T-cell (primary cell): ENCODE measurements around the gene SATB2. TPM values are rescaled to one million over a fixed set of nuclear protein-coding genes. Genes with fewer than 3 reads are reported as not detected.

Source experiments
- ATAC-seq, 4 experiments: fragments of 200-7000 bp in 3 of 4; fragments of 150-1000 bp in 1 of 4; cut with Tn5 transposase; replicated peaks in 1 of 4; 1 replicate in 3 of 4; 2 replicates in 1 of 4; pipeline ENCODE4 v1.10.0; 2021; ENCODE audit warnings: moderate library complexity in 3 of 4, mild to moderate bottlenecking in 2 of 4, moderate number of reproducible peaks in 1 of 4
- CTCF ChIA-PET, 2 donors: fragments of 300-600 bp; sonication (Branson Sonifier 250); formaldehyde crosslinking; loops; one replicate each; lab custom pipeline; 2022; ENCODE audit warnings: antibody characterized with exemption in 2 of 2; lab: Charles Lee
- POLR2A ChIA-PET, 2 donors: fragments of 300-600 bp; sonication (Branson Sonifier 250); formaldehyde crosslinking; loops; one replicate each; lab custom pipeline; 2022; ENCODE audit warnings: antibody characterized with exemption in 2 of 2; lab: Charles Lee
- DNase-seq, 35 experiments: peaks; one replicate each; pipeline versions ENCODE4 v3.0.0 to v3.0.0-alpha.2; 2013 to 2023
- H3K27ac ChIP-seq: one replicate; pipeline ENCODE4 v1.5.1; 2013; ENCODE audit warnings: low read length
- H3K27me3 ChIP-seq, 2 experiments: replicated peaks in 1 of 2; 1 replicate in 1 of 2; 2 replicates in 1 of 2; pipeline versions ENCODE4 v1.6.1 to v1.7.0; 2013; ENCODE audit warnings: low read length in 1 of 2, mixed read lengths in 1 of 2; ENCODE audit not compliant: control insufficient read depth in 2 of 2, insufficient read depth in 2 of 2; ENCODE audit errors: extremely low read depth in 1 of 2
- H3K36me3 ChIP-seq, 2 donors: 1 replicate in 1 of 2; 2 replicates in 1 of 2; pipeline versions ENCODE4 v1.6.1 to v1.7.0; 2013; ENCODE audit warnings: low read length in 1 of 2; ENCODE audit not compliant: control insufficient read depth in 2 of 2, insufficient read depth in 1 of 2; ENCODE audit errors: extremely low read depth in 1 of 2
- H3K4me1 ChIP-seq, 2 experiments: 1 replicate in 1 of 2; 2 replicates in 1 of 2; pipeline versions ENCODE4 v1.6.1 to v1.7.0; 2013; ENCODE audit warnings: low read length in 2 of 2, mixed read lengths in 1 of 2; ENCODE audit not compliant: insufficient read depth in 2 of 2, control insufficient read depth in 1 of 2; ENCODE audit errors: extremely low read depth in 1 of 2
- H3K4me3 ChIP-seq, 2 donors: 1 replicate in 1 of 2; 2 replicates in 1 of 2; pipeline versions ENCODE4 v1.5.1 to v1.7.0; 2013; ENCODE audit warnings: mild to moderate bottlenecking in 2 of 2, low read length in 1 of 2, moderate library complexity in 1 of 2; ENCODE audit not compliant: control insufficient read depth in 1 of 2; ENCODE audit errors: extremely low read depth in 1 of 2
- H3K9me3 ChIP-seq: 2 replicates; pipeline ENCODE4 v1.7.0; 2013
- H3K27ac Mint-ChIP-seq, 2 donors: one replicate each; pipeline ENCODE4 v1.8.0; 2020 to 2021; ENCODE audit warnings: mild to moderate bottlenecking in 2 of 2, mixed read lengths in 2 of 2
- H3K27me3 Mint-ChIP-seq, 2 donors: one replicate each; pipeline ENCODE4 v1.8.0; 2021 to 2022; ENCODE audit warnings: mixed read lengths in 2 of 2
- H3K36me3 Mint-ChIP-seq: one replicate; pipeline ENCODE4 v1.8.0; 2021; ENCODE audit warnings: mixed read lengths
- H3K4me1 Mint-ChIP-seq, 3 donors: one replicate each; pipeline ENCODE4 v1.8.0; 2020 to 2022; ENCODE audit warnings: mixed read lengths in 3 of 3, mild to moderate bottlenecking in 1 of 3
- H3K4me3 Mint-ChIP-seq, 3 donors: one replicate each; pipeline ENCODE4 v1.8.0; 2020 to 2022; ENCODE audit warnings: mild to moderate bottlenecking in 3 of 3, mixed read lengths in 3 of 3, moderate library complexity in 3 of 3
- H3K9me3 Mint-ChIP-seq, 3 donors: one replicate each; pipeline ENCODE4 v1.8.0; 2020 to 2022; ENCODE audit warnings: mixed read lengths in 3 of 3
- WGBS: methylation state at CpG from one replicate; pipeline ENCODE4 v1.1.5; 2013; ENCODE audit warnings: missing lambda C conversion rate; ENCODE audit not compliant: insufficient coverage; 5-methylcytosine and 5-hydroxymethylcytosine counted together
- total RNA-seq, 35 experiments: library from RNA in 6 of 35; stranded (reverse) in 6 of 35; fragments of 120-200 nt in 1 of 35; gene quantifications; one replicate each; pipeline versions ENCODE4 v1.2.1 to v1.2.4 and lab custom pipeline; 2013 to 2026

The SATB2 gene
- total RNA-seq, result under 1 TPM; 0.15 to 0.54 (median 0.23) TPM
- total RNA-seq (2013), result 0.35 TPM
- 0 to 0.42 (median 0.14) reads per million in 29 experiments for total RNA-seq (lab: John Stamatoyannopoulos, UW)

GRCh38 chr2:199457147-199458008 lies at the start of gene SATB2:
TSS of gene SATB2 (minus strand) at chr2:199457939. CDS start at chr2:199456037, 1,902 bp downstream.
- Mint-ChIP-seq H3K4me1 (peaks cover 25 to 35% (median 34%) of the 10 kb centered on the region in 3 donors), H3K27ac (no peak within 1 kb of the TSS), H3K27me3 (peaks cover 47 to 64% of the 10 kb centered on the region in 2 donors), H3K9me3 (peaks cover 0 to 7% (median 4%) of the 10 kb centered on the region in 3 donors), H3K4me3 (peak within 1 kb of the TSS; percentile 66 to 92 (median 70)), H3K36me3 (no peaks in the 10 kb centered on the region)
- WGBS, result 2% methylated on average over 41 of the region's 61 CpGs
- Histone ChIP-seq H3K27me3 (peaks cover 12 to 48% of the 10 kb centered on the region in 2 experiments), H3K36me3 (no peaks in the 10 kb centered on the region), H3K9me3 (no peaks in the 10 kb centered on the region), H3K4me1 (peaks cover 15 to 46% of the 10 kb centered on the region in 2 experiments), H3K27ac (no peak within 1 kb of the TSS), H3K4me3 (peak within 1 kb of the TSS; percentile 73 to 99)
- CTCF ChIA-PET, result no interaction called here
- ATAC-seq, result peak in 1 of 4 experiments; percentile 21
- POLR2A ChIA-PET, result no interaction called here
- peak in 1 of 35 experiments; percentile 36 for DNase-seq

- POLR2A ChIA-PET, result no interaction called here
- H3K9me3 ChIP-seq, result no peaks in the 10 kb centered on the region
- H3K9me3 Mint-ChIP-seq, result peaks cover 0 to 4% (median 0%) of the 10 kb centered on the region in 3 donors
- no peak for DNase-seq
- H3K27ac Mint-ChIP-seq, result no peak overlapping the region
- no peaks in the 10 kb centered on the region for H3K36me3 ChIP-seq
- ATAC-seq, result no peak
- CTCF ChIA-PET, result no interaction called here
- no peak overlapping the region for H3K27ac ChIP-seq
- H3K4me1 Mint-ChIP-seq, result no peaks in the 10 kb centered on the region
- H3K27me3 Mint-ChIP-seq, result peaks cover 9 to 33% of the 10 kb centered on the region in 2 donors
- no peak overlapping the region for H3K4me3 ChIP-seq
- H3K36me3 Mint-ChIP-seq, result no peaks in the 10 kb centered on the region
- no peak overlapping the region for H3K4me3 Mint-ChIP-seq
- peaks cover 0 to 10% of the 10 kb centered on the region in 2 experiments for H3K27me3 ChIP-seq
- no CpG with 5 or more reads among the region's 2 CpGs for WGBS
- no peaks in the 10 kb centered on the region for H3K4me1 ChIP-seq
Observed at GRCh38 chr2:199505755-199506403, 48.1 kb upstream of the SATB2 start.

- peaks cover 0 to 4% (median 0%) of the 10 kb centered on the region in 3 donors for H3K9me3 Mint-ChIP-seq
- POLR2A ChIA-PET, result no interaction called here
- Histone ChIP-seq H3K36me3 (no peaks in the 10 kb centered on the region), H3K27me3 (peaks cover 0 to 5% of the 10 kb centered on the region in 2 experiments), H3K4me3 (no peak overlapping the region), H3K27ac (no peak overlapping the region), H3K4me1 (no peaks in the 10 kb centered on the region), H3K9me3 (no peaks in the 10 kb centered on the region)
- no peak overlapping the region for H3K4me3 Mint-ChIP-seq
- no peaks in the 10 kb centered on the region for H3K36me3 Mint-ChIP-seq
- ATAC-seq (no peak), DNase-seq (no peak)
- CTCF ChIA-PET, result no interaction called here
- H3K27me3 Mint-ChIP-seq, result peaks cover 9 to 19% of the 10 kb centered on the region in 2 donors
- no peak overlapping the region for H3K27ac Mint-ChIP-seq
- no peaks in the 10 kb centered on the region for H3K4me1 Mint-ChIP-seq
Observed at GRCh38 chr2:199503148-199503547, 45.4 kb upstream of the SATB2 start.

- H3K9me3 Mint-ChIP-seq, result no peaks in the 10 kb centered on the region
- no peak overlapping the region for H3K27ac Mint-ChIP-seq
- ATAC-seq, result no peak
- no peak overlapping the region for H3K4me3 ChIP-seq
- WGBS, result 100% methylated on average over 2 of the region's 3 CpGs
- no peaks in the 10 kb centered on the region for H3K4me1 Mint-ChIP-seq
- H3K36me3 ChIP-seq, result no peaks in the 10 kb centered on the region
- CTCF ChIA-PET, result interaction anchor here in 1 of 2 donors (0.7 kb wide), 1 partner anchor 85 kb away, joined by 3 read pairs; no protein-coding TSS in a partner anchor
- peaks cover 0 to 7% of the 10 kb centered on the region in 2 experiments for H3K27me3 ChIP-seq
- peaks cover 13 to 18% of the 10 kb centered on the region in 2 donors for H3K27me3 Mint-ChIP-seq
- H3K4me3 Mint-ChIP-seq, result no peak overlapping the region
- no peaks in the 10 kb centered on the region for H3K9me3 ChIP-seq
- H3K4me1 ChIP-seq, result no peaks in the 10 kb centered on the region
- POLR2A ChIA-PET, result no interaction called here
- no peak overlapping the region for H3K27ac ChIP-seq
- no peak for DNase-seq
- no peaks in the 10 kb centered on the region for H3K36me3 Mint-ChIP-seq
Observed at GRCh38 chr2:199499005-199499404, 41.3 kb upstream of the SATB2 start.

GRCh38 chr2:199495147-199495546 lies 37.4 kb upstream of the SATB2 start:
- Histone ChIP-seq H3K4me1 (no peaks in the 10 kb centered on the region), H3K4me3 (no peak overlapping the region), H3K36me3 (no peaks in the 10 kb centered on the region), H3K27me3 (peaks cover 0 to 3% of the 10 kb centered on the region in 2 experiments), H3K9me3 (no peaks in the 10 kb centered on the region), H3K27ac (no peak overlapping the region)
- DNase-seq (no peak), ATAC-seq (no peak)
- H3K27ac Mint-ChIP-seq, result no peak overlapping the region
- no peak overlapping the region for H3K4me3 Mint-ChIP-seq
- ChIA-PET CTCF (no interaction called here), POLR2A (no interaction called here)
- H3K9me3 Mint-ChIP-seq, result no peaks in the 10 kb centered on the region
- no peaks in the 10 kb centered on the region for H3K36me3 Mint-ChIP-seq
- H3K27me3 Mint-ChIP-seq, result peaks cover 19 to 31% of the 10 kb centered on the region in 2 donors
- H3K4me1 Mint-ChIP-seq, result no peaks in the 10 kb centered on the region
- WGBS, result 80% methylated on average over 3 of the region's 4 CpGs

- ChIA-PET POLR2A (no interaction called here), CTCF (interaction anchor here in 1 of 2 donors (0.6 to 3.3 kb wide), 4 partner anchors 12 to 1181 kb away, joined by 3 to 55 read pairs (median 9); no protein-coding TSS in a partner anchor)
- no peaks in the 10 kb centered on the region for H3K9me3 Mint-ChIP-seq
- no peaks in the 10 kb centered on the region for H3K4me1 ChIP-seq
- H3K4me1 Mint-ChIP-seq, result peaks cover 0 to 2% (median 0%) of the 10 kb centered on the region in 3 donors
- WGBS, result 78% methylated on average over 2 of the region's 5 CpGs
- peaks cover 19 to 35% of the 10 kb centered on the region in 2 donors for H3K27me3 Mint-ChIP-seq
- no peak overlapping the region for H3K27ac Mint-ChIP-seq
- no peak overlapping the region for H3K4me3 ChIP-seq
- no peak overlapping the region for H3K4me3 Mint-ChIP-seq
- no peak overlapping the region for H3K27ac ChIP-seq
- no peaks in the 10 kb centered on the region for H3K36me3 Mint-ChIP-seq
- no peak for ATAC-seq
- no peaks in the 10 kb centered on the region for H3K9me3 ChIP-seq
- DNase-seq, result no peak
- H3K27me3 ChIP-seq, result peaks cover 0 to 6% of the 10 kb centered on the region in 2 experiments
- H3K36me3 ChIP-seq, result no peaks in the 10 kb centered on the region
Observed at GRCh38 chr2:199490049-199490448, 32.3 kb upstream of the SATB2 start.
